ENCODE data around the gene PVALEF. TPM values are rescaled to one million over a fixed set of nuclear protein-coding genes. Genes with fewer than 3 reads are reported as not detected.

Gene PVALEF
- total and polyA plus RNA-seq, 2 of the 13 experiments (the other 11 are each of a cell fraction or from before 2014, with no cell fraction given), result 0.18 TPM

DNA sequence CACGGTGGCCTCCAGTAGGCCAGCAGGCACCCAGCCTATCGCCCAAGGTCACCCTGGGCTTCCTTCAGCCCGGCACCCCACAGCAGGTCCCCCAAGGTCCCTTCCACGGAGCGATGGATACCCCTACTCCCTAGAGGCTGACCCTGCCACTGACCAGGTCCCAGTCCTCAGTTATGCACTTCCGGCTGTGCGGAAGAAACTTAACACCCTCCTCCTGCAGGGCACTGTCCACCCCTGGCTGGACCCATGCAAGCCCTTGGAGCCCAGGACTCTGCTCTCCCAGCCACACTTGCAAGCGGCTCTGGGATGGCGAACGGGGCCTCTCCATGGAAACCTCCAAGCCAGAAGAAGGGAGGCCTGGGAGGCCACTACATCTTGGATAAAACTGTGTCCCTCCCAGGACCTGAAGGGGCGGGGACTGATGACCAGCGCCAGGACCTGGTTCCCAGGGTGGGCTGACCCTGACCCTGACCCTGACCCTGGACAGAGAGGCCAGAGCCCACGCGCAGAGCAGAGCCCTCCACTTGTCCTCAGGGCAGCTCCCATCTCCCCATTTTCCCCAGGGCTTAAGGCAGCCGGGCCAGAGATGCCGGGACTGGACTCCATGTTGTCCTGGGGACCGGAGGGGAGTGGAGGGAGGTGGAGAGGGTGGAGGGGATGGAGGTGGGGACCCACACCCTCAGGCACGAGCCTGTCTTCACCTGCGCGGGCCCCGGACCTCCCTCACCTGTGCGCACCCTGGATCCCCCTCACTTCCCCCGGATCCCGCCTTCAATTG, 56.7 kb downstream of the PVALEF start (continued):
- TF ChIP-seq, protein P1, sequence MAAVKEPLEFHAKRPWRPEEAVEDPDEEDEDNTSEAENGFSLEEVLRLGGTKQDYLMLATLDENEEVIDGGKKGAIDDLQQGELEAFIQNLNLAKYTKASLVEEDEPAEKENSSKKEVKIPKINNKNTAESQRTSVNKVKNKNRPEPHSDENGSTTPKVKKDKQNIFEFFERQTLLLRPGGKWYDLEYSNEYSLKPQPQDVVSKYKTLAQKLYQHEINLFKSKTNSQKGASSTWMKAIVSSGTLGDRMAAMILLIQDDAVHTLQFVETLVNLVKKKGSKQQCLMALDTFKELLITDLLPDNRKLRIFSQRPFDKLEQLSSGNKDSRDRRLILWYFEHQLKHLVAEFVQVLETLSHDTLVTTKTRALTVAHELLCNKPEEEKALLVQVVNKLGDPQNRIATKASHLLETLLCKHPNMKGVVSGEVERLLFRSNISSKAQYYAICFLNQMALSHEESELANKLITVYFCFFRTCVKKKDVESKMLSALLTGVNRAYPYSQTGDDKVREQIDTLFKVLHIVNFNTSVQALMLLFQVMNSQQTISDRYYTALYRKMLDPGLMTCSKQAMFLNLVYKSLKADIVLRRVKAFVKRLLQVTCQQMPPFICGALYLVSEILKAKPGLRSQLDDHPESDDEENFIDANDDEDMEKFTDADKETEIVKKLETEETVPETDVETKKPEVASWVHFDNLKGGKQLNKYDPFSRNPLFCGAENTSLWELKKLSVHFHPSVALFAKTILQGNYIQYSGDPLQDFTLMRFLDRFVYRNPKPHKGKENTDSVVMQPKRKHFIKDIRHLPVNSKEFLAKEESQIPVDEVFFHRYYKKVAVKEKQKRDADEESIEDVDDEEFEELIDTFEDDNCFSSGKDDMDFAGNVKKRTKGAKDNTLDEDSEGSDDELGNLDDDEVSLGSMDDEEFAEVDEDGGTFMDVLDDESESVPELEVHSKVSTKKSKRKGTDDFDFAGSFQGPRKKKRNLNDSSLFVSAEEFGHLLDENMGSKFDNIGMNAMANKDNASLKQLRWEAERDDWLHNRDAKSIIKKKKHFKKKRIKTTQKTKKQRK (IDR thresholded peaks at IDR 0.05; ENCODE audit: low read length), result no peak
- TF ChIP-seq, protein P2, sequence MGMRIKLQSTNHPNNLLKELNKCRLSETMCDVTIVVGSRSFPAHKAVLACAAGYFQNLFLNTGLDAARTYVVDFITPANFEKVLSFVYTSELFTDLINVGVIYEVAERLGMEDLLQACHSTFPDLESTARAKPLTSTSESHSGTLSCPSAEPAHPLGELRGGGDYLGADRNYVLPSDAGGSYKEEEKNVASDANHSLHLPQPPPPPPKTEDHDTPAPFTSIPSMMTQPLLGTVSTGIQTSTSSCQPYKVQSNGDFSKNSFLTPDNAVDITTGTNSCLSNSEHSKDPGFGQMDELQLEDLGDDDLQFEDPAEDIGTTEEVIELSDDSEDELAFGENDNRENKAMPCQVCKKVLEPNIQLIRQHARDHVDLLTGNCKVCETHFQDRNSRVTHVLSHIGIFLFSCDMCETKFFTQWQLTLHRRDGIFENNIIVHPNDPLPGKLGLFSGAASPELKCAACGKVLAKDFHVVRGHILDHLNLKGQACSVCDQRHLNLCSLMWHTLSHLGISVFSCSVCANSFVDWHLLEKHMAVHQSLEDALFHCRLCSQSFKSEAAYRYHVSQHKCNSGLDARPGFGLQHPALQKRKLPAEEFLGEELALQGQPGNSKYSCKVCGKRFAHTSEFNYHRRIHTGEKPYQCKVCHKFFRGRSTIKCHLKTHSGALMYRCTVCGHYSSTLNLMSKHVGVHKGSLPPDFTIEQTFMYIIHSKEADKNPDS (CRISPR knock-in tag; IDR thresholded peaks at IDR 0.05), result no peak
- no peak for TF ChIP-seq DNMT1 (CRISPR knock-in tag; IDR thresholded peaks at IDR 0.05)
- TF ChIP-seq, protein P3, sequence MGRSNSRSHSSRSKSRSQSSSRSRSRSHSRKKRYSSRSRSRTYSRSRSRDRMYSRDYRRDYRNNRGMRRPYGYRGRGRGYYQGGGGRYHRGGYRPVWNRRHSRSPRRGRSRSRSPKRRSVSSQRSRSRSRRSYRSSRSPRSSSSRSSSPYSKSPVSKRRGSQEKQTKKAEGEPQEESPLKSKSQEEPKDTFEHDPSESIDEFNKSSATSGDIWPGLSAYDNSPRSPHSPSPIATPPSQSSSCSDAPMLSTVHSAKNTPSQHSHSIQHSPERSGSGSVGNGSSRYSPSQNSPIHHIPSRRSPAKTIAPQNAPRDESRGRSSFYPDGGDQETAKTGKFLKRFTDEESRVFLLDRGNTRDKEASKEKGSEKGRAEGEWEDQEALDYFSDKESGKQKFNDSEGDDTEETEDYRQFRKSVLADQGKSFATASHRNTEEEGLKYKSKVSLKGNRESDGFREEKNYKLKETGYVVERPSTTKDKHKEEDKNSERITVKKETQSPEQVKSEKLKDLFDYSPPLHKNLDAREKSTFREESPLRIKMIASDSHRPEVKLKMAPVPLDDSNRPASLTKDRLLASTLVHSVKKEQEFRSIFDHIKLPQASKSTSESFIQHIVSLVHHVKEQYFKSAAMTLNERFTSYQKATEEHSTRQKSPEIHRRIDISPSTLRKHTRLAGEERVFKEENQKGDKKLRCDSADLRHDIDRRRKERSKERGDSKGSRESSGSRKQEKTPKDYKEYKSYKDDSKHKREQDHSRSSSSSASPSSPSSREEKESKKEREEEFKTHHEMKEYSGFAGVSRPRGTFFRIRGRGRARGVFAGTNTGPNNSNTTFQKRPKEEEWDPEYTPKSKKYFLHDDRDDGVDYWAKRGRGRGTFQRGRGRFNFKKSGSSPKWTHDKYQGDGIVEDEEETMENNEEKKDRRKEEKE (IDR thresholded peaks at IDR 0.05), result no peak
- TF ChIP-seq SMC3 (IDR thresholded peaks at IDR 0.05; ENCODE audit: low read length), result no peak
- TF ChIP-seq POLR2G (IDR thresholded peaks at IDR 0.05; ENCODE audit: low read depth, low read length), result no peak
- TF ChIP-seq SKI (IDR thresholded peaks at IDR 0.05; ENCODE audit: partially characterized antibody), result no peak
- TF ChIP-seq KDM5B (CRISPR knock-in tag; IDR thresholded peaks at IDR 0.05; ENCODE audit: borderline replicate concordance), result no peak
- TF ChIP-seq ATAD3A (CRISPR knock-in tag; IDR thresholded peaks at IDR 0.05), result no peak
- TF ChIP-seq ZNF562 (CRISPR knock-in tag; IDR thresholded peaks at IDR 0.05; ENCODE audit: borderline replicate concordance), result no peak
- 0 out of 2 replicates have a peak, but pooled peaks have one; percentile 8 for TF ChIP-seq ZNF331 (CRISPR knock-in tag; IDR thresholded peaks at IDR 0.05)
- TF ChIP-seq, protein P4, sequence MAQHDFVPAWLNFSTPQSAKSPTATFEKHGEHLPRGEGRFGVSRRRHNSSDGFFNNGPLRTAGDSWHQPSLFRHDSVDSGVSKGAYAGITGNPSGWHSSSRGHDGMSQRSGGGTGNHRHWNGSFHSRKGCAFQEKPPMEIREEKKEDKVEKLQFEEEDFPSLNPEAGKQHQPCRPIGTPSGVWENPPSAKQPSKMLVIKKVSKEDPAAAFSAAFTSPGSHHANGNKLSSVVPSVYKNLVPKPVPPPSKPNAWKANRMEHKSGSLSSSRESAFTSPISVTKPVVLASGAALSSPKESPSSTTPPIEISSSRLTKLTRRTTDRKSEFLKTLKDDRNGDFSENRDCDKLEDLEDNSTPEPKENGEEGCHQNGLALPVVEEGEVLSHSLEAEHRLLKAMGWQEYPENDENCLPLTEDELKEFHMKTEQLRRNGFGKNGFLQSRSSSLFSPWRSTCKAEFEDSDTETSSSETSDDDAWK (CRISPR knock-in tag; IDR thresholded peaks at IDR 0.05), result no peak
- no peak for TF ChIP-seq EP300 (IDR thresholded peaks at IDR 0.05; ENCODE audit: low read depth in 2 of 2, low read length in 2 of 2)
- no peak for TF ChIP-seq EP300 (CRISPR knock-in tag; IDR thresholded peaks at IDR 0.05; ENCODE audit: borderline replicate concordance)
- no peak for TF ChIP-seq ZNF788 (CRISPR knock-in tag; IDR thresholded peaks at IDR 0.05; ENCODE audit: borderline replicate concordance)
- no peak for TF ChIP-seq IKZF1 (IDR thresholded peaks at IDR 0.05)
- TF ChIP-seq, protein P5, sequence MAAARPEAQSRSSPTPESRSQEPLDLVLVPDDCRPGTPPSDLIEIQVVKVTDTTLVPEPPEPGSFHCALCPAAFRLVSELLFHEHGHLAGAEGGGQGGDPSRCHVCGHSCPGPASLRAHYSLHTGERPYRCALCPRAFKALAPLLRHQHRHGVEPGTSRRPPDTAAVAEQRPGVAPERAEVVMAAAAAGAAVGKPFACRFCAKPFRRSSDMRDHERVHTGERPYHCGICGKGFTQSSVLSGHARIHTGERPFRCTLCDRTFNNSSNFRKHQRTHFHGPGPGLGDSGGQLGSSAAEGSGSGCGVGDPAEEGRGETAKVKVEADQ (CRISPR knock-in tag; IDR thresholded peaks at IDR 0.05; ENCODE audit: borderline replicate concordance), result no peak
- TF ChIP-seq ZNF709 (CRISPR knock-in tag; IDR thresholded peaks at IDR 0.05), result 0 out of 2 replicates have a peak, but pooled peaks have one; percentile 53
